SK-N-SH (cell line): ENCODE results near the gene NOL4L. TPM values are rescaled to one million over a fixed set of nuclear protein-coding genes. Genes with fewer than 3 reads are reported as not detected.

Source experiments
- CTCF ChIA-PET: fragments of 300-600, 350-600 bp; formaldehyde crosslinking; extraction: SDS; loops from one replicate; lab custom pipeline; 2021; lab: Yijun Ruan, JAX
- POLR2A ChIA-PET: fragments of 350-600 bp; sonication (Branson Sonifier 250); formaldehyde crosslinking; extraction: SDS; loops from one replicate; lab custom pipeline; 2020; ENCODE audit warnings: antibody characterized with exemption, inconsistent platforms; lab: Yijun Ruan, JAX
- DNase-seq: peaks from one replicate; pipeline ENCODE4 v3.0.0; 2012
- H2AFZ ChIP-seq: fragments of 200-600 bp; sonication (generic); 2 replicates; pipeline ENCODE4 v1.8.1; 2016; ENCODE audit warnings: antibody characterized with exemption, mild to moderate bottlenecking, low read depth
- H3F3A ChIP-seq: fragments of 200-600 bp; sonication (generic); replicated peaks from 2 replicates; pipeline ENCODE3; 2016; ENCODE audit warnings: antibody characterized with exemption, mild to moderate bottlenecking; ENCODE audit not compliant: insufficient read depth
- H3K27ac ChIP-seq, 2 experiments: fragments of 200-500 bp in 1 of 2; fragments of 200-600 bp in 1 of 2; sonication (Bioruptor generic) in 1 of 2; sonication (generic), shearing (Covaris generic) in 1 of 2; 2 replicates each; pipeline versions ENCODE4 v1.5.1 to v1.6.1; 2014 to 2016; ENCODE audit warnings: low read depth in 2 of 2, inconsistent platforms in 1 of 2, low read length in 1 of 2, mild to moderate bottlenecking in 1 of 2, mixed read lengths in 1 of 2
- H3K27me3 ChIP-seq: fragments of 200-600 bp; sonication (generic), shearing (Covaris generic); 2 replicates; pipeline ENCODE4 v1.6.1; 2016; ENCODE audit warnings: mixed run types; ENCODE audit not compliant: insufficient read depth
- H3K36me3 ChIP-seq, 2 experiments: fragments of 200-500 bp in 1 of 2; fragments of 200-600 bp in 1 of 2; sonication (Bioruptor generic) in 1 of 2; sonication (generic) in 1 of 2; replicated peaks in 1 of 2; 2 replicates each; pipeline versions ENCODE3 to v1.5.1; 2014 to 2016; ENCODE audit warnings: low read length in 1 of 2, mild to moderate bottlenecking in 1 of 2; ENCODE audit not compliant: insufficient read depth in 2 of 2, control insufficient read depth in 1 of 2
- H3K4me1 ChIP-seq, 2 experiments: fragments of 200-500 bp in 1 of 2; fragments of 200-600 bp in 1 of 2; sonication (Bioruptor generic) in 1 of 2; sonication (generic), shearing (Covaris generic) in 1 of 2; 2 replicates each; pipeline versions ENCODE4 v1.5.1 to v1.6.1; 2014 to 2016; ENCODE audit warnings: low read depth in 1 of 2, low read length in 1 of 2, mixed run types in 1 of 2; ENCODE audit not compliant: insufficient read depth in 2 of 2, control insufficient read depth in 1 of 2
- H3K4me2 ChIP-seq: fragments of 200-600 bp; sonication (generic), shearing (Covaris generic); 2 replicates; pipeline ENCODE4 v1.6.1; 2017; ENCODE audit warnings: mixed run types
- H3K4me3 ChIP-seq, 2 experiments: fragments of 200-500 bp in 1 of 2; fragments of 200-600 bp in 1 of 2; sonication (Bioruptor generic) in 1 of 2; sonication (generic), shearing (Covaris generic) in 1 of 2; 2 replicates each; pipeline versions ENCODE4 v1.5.1 to v1.8.1; 2014 to 2016; ENCODE audit warnings: low read depth in 2 of 2, inconsistent platforms in 1 of 2, low read length in 1 of 2, mild to moderate bottlenecking in 1 of 2, mixed read lengths in 1 of 2, moderate library complexity in 1 of 2
- H3K79me2 ChIP-seq: fragments of 200-600 bp; sonication (generic); 2 replicates; pipeline ENCODE4 v1.8.1; 2017; ENCODE audit warnings: mild to moderate bottlenecking; ENCODE audit not compliant: insufficient read depth
- H3K9ac ChIP-seq: fragments of 200-600 bp; sonication (generic); 2 replicates; pipeline ENCODE4 v1.6.1; 2017; ENCODE audit warnings: mixed run types
- H3K9me2 ChIP-seq: fragments of 200-600 bp; sonication (generic); 2 replicates; pipeline ENCODE4 v1.6.1; 2017; ENCODE audit warnings: mixed run types
- H3K9me3 ChIP-seq: fragments of 200-600 bp; sonication (generic); 2 replicates; pipeline ENCODE4 v1.6.1; 2017; ENCODE audit warnings: mixed run types, mild to moderate bottlenecking, moderate library complexity
- H4K20me1 ChIP-seq: fragments of 200-600 bp; sonication (generic); 2 replicates; pipeline ENCODE4 v1.6.1; 2017; ENCODE audit warnings: mild to moderate bottlenecking, mixed run types; ENCODE audit not compliant: insufficient read depth
- CTCF ChIP-seq: fragments of 200-600 bp; sonication (generic); IDR thresholded peaks from 2 replicates; pipeline ENCODE4 v1.6.1; 2017; ENCODE audit warnings: antibody characterized with exemption, mild to moderate bottlenecking, moderate library complexity
- EZH2phosphoT487 ChIP-seq: fragments of 200-600 bp; sonication (generic); IDR thresholded peaks from 2 replicates; pipeline ENCODE4 v1.6.1; 2017; ENCODE audit warnings: low read depth, mixed run types, mild to moderate bottlenecking, antibody characterized with exemption, moderate library complexity, borderline replicate concordance
- FOXM1 ChIP-seq: IDR thresholded peaks from 2 replicates; pipeline ENCODE4 v1.4.0; 2012; ENCODE audit warnings: low read depth, mild to moderate bottlenecking
- MAX ChIP-seq: IDR thresholded peaks from 2 replicates; pipeline ENCODE4 v1.4.0; 2012; ENCODE audit warnings: low read depth
- MEF2A ChIP-seq: IDR thresholded peaks from 2 replicates; pipeline ENCODE4 v1.4.0; 2012; ENCODE audit warnings: low read depth, borderline replicate concordance
- NFIC ChIP-seq: IDR thresholded peaks from 2 replicates; pipeline ENCODE4 v1.4.0; 2012; ENCODE audit warnings: borderline replicate concordance
- POLR2AphosphoS5 ChIP-seq: IDR thresholded peaks from 2 replicates; pipeline ENCODE4 v1.6.1; 2012; ENCODE audit warnings: low read depth, low read length
- REST ChIP-seq: IDR thresholded peaks from 2 replicates; pipeline ENCODE4 v1.6.1; 2012; ENCODE audit warnings: mild to moderate bottlenecking, low read depth, low read length, moderate library complexity
- RXRA ChIP-seq: IDR thresholded peaks from 2 replicates; pipeline ENCODE4 v1.4.0; 2012; ENCODE audit warnings: low read depth, mild to moderate bottlenecking, borderline replicate concordance
- USF1 ChIP-seq: IDR thresholded peaks from 2 replicates; pipeline ENCODE4 v1.4.0; 2012; ENCODE audit warnings: low read depth, borderline replicate concordance
- USF2 ChIP-seq: fragments of 150-350 bp; IDR thresholded peaks from 2 replicates; pipeline ENCODE4 v1.6.1; 2017; ENCODE audit warnings: antibody characterized with exemption, low read length, low read depth, borderline replicate concordance
- ZBTB33 ChIP-seq: IDR thresholded peaks from 2 replicates; pipeline ENCODE4 v1.4.0; 2012; ENCODE audit warnings: low read depth, borderline replicate concordance
- WGBS: methylation state at CpG from one replicate; pipeline ENCODE4 v1.1.6; 2017; ENCODE audit warnings: low lambda C conversion rate; 5-methylcytosine and 5-hydroxymethylcytosine counted together
- polyA plus RNA-seq, 3 experiments: library from polyadenylated mRNA; depleted of rRNA; stranded (reverse); fragments of >200 nt; gene quantifications; 2 replicates each; pipeline ENCODE4 v1.2.3, GENCODE V29; 2012

NOL4L gene
- polyA plus RNA-seq, 1 of the 3 experiments (the other 2 are of a cell fraction), result 14.3 TPM

- no peak overlapping the region for H2AFZ ChIP-seq
- H3K9me2 ChIP-seq, result no peaks in the 10 kb centered on the region
- 59% methylated on average over 10 of the region's 14 CpGs for WGBS
- no peak overlapping the region for H3K4me3 ChIP-seq
- H4K20me1 ChIP-seq, result no peaks in the 10 kb centered on the region
- TF ChIP-seq EZH2phosphoT487 (no peak), RXRA (no peak), MAX (no peak), USF1 (no peak), FOXM1 (no peak), POLR2AphosphoS5 (no peak), CTCF (no peak), USF2 (no peak), NFIC (no peak), MEF2A (no peak)
- H3K36me3 ChIP-seq, result no peaks in the 10 kb centered on the region
- H3K27ac ChIP-seq, result no peak overlapping the region
- no peak for DNase-seq
- H3K4me2 ChIP-seq, result no peak overlapping the region
- no peaks in the 10 kb centered on the region for H3K9me3 ChIP-seq
- peaks cover 0 to 19% of the 10 kb centered on the region in 2 experiments; a peak in 1 of 4 replicates for H3K4me1 ChIP-seq
- ChIA-PET CTCF (interaction anchor here (0.9 to 1.0 kb wide), 2 partner anchors 85 to 87 kb away, joined by 3 to 4 read pairs; no protein-coding TSS in a partner anchor), POLR2A (no interaction called here)
- H3K79me2 ChIP-seq, result no peaks in the 10 kb centered on the region
- H3K9ac ChIP-seq, result no peak overlapping the region
- peaks cover 15% of the 10 kb centered on the region; the same call in 1 of the 2 replicates for H3K27me3 ChIP-seq
- no peaks in the 10 kb centered on the region for H3F3A ChIP-seq
Observed at GRCh38 chr20:32609111-32609773, 24.1 kb upstream of the NOL4L start.

GRCh38 chr20:32608664-32609015 lies 23.5 kb upstream of the NOL4L start:
- no peaks in the 10 kb centered on the region for H3K9me2 ChIP-seq
- peaks cover 15% of the 10 kb centered on the region; the same call in 1 of the 2 replicates for H3K27me3 ChIP-seq
- TF ChIP-seq ZBTB33, result no peak
- peak; percentile 71 for TF ChIP-seq REST
- no peak overlapping the region for H3K9ac ChIP-seq
- no peaks in the 10 kb centered on the region for H3K79me2 ChIP-seq
- no peak overlapping the region for H3K4me3 ChIP-seq
- no peak for DNase-seq
- no peak overlapping the region for H3K27ac ChIP-seq
- H3K4me1 ChIP-seq, result peaks cover 0 to 19% of the 10 kb centered on the region in 2 experiments; a peak in 1 of 4 replicates
- H3K9me3 ChIP-seq, result no peaks in the 10 kb centered on the region
- WGBS, result 67% methylated on average over 5 of the region's 5 CpGs
- H3K4me2 ChIP-seq, result no peak overlapping the region
- H4K20me1 ChIP-seq, result no peaks in the 10 kb centered on the region
- no peaks in the 10 kb centered on the region for H3F3A ChIP-seq
- no peak overlapping the region for H2AFZ ChIP-seq
- POLR2A ChIA-PET, result no interaction called here
- H3K36me3 ChIP-seq, result no peaks in the 10 kb centered on the region
- CTCF ChIA-PET, result interaction anchor here (1.0 kb wide), 1 partner anchor 87 kb away, joined by 4 read pairs; no protein-coding TSS in a partner anchor
